M059J (cell line): ENCODE measurements around the gene CST9. TPM values are rescaled to one million over a fixed set of nuclear protein-coding genes. Genes with fewer than 3 reads are reported as not detected.
A peak's percentile ranks its signal among the peaks of the same experiment; 100 is the strongest.

Experiments
- DNase-seq: peaks from one replicate; pipeline ENCODE4 v3.0.0-alpha.2; 2012; ENCODE audit warnings: low read depth
- total RNA-seq: library from RNA; depleted of rRNA; stranded (reverse); fragments of >200 nt; shearing (Covaris generic); gene quantifications from 2 replicates; pipeline ENCODE4 v1.2.3, GENCODE V29; 2014; rRNA removed

CST9 gene, protein sequence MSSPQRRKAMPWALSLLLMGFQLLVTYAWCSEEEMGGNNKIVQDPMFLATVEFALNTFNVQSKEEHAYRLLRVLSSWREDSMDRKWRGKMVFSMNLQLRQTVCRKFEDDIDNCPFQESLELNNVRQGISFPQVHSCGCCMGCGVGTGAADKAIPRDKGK
- total RNA-seq, result not detected in 2 replicates

DNA sequence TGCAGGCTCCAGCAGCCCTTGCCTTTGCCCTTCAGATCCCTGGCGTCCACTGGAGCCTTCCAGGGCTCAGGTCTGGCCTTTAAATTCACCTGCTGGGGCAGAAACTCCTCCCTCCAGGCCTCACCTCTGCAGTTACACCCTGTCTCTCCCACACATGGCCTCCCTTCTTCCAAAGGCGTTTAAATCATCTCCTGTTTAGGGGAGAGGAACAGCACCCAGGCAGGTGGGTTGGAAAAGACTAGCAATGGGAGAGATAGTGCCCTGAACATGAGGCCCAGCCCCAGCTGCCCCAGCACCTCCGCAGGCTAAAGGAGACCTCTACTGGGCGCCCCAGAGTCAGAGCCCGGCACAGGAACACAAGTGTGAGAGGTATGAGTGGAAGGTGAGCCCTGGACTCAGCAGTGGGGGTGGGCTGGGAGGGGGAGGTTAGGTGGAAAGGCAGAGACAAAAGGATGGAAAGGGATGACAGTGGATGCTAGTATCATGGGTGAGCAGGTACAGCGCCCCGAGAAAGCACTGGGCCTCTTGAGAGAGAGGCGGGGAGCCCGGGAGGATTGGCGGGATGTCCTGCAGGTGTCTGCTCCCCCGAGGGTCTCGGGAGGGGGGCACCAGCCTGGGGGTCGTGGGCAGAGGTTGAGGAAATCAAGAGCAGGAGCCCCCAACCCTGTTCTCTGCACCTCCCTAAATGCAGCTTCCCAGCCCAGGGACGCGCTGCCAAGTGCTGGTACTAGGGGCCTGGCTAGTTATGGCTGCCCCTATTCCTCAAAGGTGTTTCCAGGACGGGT lies at the start of gene CST9:
CST9 (minus strand) TSS at position 51 of the 785 bp plus-strand sequence. CDS start 53 bp downstream, outside the sequence.
- no peak for DNase-seq

DNA sequence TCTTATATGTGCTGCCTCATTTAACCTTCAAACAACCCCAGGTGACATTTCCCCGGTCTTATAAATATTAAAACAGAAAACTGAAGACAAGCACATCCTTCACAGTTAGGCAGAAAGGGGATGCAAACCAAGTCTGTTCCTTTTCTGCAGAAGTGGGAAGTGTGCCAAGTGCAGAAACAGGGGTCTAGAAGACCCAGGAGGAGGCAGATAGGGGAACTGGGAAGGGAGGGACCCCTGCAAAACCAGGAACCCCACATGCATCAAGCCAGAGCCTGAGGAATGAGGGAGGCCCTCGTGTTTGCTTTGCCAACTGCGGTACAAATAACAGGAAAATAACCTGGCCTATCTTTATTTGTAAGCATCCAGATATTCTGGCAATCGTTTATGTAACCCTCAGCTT lies 49.0 kb upstream of the CST9 start:
- DNase-seq, result no peak

DNA sequence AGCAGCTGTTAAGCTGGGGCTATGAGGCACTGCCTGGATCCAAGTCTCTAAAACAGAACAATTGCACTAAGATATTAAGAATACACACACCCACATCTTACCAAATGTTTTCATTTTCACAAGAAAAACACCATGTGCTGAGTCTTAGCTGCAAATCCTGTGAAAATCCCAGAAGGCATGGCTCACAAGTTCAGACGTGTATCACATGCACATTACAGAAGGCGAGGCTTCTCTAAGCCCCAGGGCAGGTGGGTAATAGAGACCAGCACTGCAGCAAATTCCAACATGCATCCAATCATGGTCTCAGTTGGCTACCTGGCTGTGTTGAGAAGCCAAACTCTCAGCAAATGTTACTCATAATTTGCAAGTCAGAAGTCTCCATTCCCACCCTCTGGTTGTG lies 48.3 kb upstream of the CST9 start:
- no peak for DNase-seq

DNA sequence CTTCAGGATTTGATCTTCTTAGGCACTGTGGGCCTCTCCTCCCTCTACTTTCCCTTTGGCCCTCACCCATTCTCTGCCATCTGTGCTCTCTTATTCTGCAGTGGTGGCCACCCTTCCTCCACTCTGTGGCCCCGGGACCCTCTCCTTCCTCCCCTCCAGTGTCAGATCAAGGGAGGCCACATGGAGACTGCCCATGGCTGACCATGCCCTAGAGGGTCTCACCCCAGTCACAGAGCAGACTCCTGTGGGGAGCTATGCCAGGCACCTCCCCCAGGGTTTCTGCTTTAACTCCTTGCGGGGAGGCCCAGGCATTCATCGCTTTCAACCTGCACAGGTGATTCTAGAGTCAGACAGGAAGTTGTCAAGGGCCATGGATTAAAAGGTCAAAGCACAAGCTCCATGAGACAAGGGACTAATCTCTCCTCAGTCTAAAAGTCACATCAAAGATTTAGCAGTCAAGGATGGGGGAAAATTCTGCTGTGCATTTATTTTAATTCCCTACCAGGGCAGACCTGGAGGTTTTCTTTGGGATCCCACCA lies 47.8 kb upstream of the CST9 start:
- DNase-seq, result no peak

DNA sequence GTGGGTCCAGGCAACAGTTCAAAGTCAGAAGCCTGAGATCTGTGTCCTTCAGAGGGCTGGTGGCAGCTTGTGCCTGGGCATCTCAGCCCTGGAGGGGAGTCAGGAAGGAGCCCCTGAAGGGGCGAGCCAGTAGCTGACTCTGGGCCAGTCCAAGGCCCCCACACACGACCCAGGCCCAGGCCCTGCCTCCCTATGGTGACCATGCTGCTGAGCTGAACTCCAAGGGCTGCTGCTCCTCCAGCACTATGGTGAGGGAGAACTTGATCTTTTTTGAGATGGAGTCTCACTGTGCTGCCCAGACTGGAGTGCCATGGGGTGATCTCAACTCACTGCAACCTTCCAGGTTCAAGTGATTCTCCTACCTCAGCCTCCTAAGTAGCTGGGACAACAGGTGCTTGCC lies 47.2 kb upstream of the CST9 start:
- DNase-seq, result no peak

DNA sequence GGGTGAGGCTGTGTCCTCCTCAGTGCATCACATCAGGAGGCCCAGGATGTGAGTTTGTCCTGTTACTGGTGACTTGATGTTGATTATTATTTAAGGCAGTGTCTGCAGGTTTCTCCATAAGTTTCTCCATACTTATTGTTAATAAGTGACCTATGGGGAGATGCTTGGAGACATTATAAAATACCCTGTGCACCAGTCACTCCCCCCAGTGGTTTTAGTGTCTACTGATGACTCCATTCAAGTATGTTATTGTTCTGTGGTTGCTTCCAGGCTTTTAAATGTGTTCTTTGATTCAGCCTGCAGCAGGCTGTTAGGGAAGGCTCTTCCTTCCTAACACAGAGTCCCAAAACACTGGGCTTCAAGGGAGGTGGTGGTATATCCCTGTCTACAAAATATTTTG lies 46.7 kb upstream of the CST9 start:
- DNase-seq, result peak; percentile 24

DNA sequence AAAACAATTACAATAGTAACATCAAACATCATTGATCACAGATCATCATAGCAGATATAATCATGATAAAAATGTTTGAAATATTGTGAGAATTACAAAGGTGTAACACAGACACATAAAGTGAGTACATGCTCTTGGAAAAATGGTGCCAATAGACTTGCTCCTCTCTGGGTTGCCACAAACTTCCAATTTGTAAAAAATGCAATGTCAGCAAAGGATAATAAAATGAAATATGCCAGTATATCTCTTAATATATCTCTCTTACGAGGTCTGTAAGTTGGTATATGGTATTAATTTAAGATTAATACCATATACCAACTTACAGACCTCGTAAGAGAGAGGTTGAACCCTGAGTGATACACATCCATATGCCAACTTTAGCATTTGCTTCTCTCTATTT lies 45.4 kb upstream of the CST9 start:
- DNase-seq, result no peak

DNA sequence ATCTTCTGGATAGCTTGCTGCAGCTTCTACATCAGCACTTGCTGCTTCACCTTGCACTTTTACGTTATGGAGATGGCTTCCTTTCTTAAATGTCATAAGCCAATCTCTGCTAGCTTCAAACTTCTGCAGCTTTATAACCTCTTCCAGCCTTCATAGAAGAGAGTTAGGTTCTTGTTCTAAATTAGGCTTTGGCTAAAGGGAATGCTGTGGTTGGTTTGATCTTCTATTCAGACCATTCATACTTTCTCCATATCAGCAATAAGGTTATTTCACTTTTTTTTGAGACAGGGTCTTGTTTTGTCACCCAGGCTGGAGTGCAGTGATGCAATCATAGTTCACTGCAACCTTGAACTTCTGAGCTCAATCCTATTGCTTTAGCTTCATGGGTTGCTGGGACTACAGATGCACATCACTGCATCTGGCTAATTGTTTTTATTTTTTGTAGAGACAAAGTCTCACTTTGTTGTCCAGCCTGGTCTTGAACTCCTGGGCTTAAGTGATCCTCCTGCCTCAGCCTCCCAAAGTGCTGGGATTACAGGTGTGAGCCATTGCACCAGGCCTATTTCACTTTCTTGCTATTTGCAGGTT lies 44.2 kb upstream of the CST9 start:
- no peak for DNase-seq

DNA sequence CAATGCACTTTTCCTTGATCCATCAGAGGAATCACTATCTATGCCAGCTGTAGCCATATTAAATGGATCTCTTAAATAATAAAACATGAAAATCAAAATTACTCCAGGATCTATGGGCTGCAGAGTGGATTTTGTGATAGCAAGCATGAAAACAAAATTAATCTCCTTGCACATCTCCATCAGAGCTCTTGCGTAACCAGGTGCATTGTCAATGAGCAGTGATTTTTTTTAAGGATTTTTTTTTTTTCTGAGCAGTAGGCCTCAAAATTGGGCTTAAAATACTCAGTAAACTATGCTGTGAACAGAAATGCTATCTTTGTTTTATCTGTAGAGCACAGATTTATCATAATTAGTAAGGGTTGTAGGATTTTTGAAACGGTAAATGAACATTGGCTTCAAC lies 43.5 kb upstream of the CST9 start:
- DNase-seq, result no peak

DNA sequence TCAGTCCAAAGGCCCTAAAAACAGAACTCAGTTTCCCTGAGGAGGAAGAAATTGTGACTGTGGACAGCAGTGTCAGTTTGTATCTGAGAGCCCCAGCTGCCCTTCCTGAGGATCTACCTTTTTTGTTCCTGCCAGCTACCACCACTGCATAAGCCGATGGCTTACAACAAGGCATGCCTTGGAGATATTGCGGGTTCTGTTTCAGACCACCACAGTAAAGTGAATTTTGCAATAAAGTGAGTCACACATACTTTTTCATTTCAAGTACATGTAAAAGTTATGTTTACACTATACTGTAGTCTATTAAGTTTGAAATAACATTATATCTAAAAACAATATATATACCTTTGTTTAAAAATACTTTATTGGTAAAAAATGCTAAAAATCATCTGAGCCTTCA lies 41.6 kb upstream of the CST9 start:
- DNase-seq, result no peak

DNA sequence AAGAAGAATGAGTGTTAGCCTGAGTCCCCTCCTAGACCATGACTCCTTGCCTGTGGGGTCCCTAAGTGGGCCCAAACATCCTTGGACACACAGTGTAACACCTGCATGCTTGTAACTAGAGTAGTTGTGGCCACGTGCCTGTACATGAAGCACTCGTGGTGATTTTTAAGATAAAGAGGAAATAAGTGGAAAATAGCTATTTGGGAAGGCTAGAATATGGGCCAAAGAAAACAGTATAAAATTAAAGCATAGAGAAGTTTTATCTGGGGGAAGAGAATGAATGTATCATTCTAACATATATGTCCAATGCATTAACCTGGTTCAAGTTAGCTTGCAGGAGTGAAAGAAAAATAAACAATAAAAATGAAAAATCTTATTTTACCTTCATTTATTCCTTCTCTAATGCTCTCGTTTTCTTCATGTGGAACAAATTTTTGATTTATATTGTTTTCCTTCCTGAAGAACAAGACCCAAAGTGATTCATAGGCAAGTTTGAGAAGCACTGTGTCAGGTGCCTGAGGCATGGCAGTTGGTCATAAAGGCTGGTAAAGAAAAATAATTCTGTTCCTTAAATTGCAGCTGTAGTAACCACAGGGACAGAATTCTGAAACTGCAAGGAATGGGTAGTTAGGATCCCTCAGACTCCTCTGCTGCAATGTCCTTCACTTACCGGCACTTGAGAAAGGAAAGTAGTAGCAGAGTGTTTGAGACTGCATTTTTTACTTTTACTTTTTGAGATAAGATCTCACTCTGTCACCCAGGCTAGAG lies 40.6 kb upstream of the CST9 start:
- peak; percentile 88 for DNase-seq

DNA sequence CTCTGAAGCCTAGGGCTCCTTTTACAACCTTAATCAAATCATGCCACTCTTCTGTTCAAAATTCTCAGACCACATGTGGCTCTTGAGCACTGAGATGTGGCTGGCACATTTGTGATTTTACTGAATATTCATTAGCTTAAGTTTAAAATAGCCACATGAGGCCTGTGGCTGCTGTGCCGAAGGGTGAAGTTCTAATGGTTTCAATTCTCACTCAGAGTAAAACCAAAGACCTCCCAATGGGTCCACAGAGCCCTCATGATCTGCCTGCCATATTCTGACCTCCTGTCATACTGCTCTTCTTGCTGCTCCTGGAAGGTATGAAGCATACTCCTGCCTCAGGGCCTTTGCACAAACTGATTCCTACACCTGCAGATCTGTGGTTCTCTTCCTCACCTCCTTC lies 39.9 kb upstream of the CST9 start:
- no peak for DNase-seq

DNA sequence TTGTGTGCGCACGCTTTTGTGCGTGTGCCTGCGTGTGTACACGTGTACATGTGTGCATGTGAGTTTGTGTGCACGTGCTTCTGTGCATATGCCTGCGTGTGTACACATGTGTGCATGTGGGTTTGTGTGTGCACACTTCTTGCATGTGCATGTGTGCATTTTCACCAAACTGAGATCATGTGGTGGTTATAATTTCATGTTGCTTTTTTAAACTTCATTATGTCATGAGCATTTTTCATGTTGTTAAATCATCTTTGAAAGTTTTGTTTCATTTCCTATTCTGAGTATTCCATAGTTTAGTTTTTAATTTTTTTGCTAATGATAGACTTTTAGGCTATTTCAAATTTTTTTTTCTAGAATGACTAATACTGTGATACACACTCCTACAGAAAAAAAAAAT lies 38.4 kb upstream of the CST9 start:
- DNase-seq, result no peak

DNA sequence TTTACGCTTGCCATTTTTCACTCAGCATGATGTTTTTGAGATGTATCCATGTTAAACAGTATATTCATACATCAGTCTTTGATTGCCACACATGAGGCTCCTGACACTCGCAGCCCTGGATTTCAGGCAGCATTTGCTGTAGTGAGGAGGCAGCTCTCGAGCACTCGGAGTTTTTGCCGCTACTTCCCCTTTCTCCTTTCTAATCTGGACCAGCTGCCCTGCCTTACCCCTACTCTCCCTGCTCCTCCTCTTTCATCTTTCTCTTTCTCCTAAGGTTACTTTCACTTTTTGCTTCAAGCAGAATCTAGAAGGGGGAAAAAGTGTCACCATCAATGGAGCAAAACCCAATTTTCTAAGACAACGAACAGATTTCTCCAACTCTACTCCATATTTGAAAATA lies 37.9 kb upstream of the CST9 start:
- no peak for DNase-seq

DNA sequence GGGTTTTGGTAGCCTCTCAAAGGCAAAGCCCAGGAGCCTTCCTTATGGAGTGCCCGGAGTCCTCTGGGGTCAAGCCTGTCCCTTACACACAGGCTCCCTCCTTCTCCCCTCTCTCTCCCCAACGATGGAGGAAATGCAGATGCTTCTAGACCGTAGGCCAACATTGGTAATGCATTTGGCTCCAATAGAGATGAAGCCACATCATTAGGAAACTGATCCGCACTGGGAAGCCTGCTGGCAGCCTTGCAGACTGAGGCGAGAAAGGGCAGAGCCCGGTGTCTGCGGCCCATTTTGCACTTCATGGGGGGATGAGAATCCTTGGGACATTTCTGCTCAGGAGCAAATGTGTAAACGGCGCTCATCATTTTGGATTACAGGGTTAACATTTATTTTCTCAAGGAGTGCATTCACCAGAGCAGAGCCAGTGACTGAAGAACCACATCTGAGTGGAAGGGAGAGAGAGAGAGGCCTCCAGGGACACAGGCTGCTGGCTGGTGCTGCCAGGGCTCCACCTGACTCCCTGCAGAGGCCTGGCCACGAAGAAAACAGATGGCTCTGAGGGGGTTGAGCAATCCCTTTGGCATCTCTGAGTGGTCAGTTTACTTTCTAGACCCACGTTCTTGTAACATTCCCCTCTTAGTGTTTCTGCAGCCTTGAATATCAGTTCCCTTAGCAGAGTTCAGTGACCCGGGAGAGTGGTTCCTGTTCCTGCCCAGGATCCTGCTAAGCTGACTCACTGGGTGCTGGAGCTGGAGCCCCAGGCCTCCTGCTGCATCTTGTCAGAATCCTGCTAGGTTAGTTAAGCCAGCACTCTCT lies 36.4 kb upstream of the CST9 start:
- DNase-seq, result peak; percentile 94

DNA sequence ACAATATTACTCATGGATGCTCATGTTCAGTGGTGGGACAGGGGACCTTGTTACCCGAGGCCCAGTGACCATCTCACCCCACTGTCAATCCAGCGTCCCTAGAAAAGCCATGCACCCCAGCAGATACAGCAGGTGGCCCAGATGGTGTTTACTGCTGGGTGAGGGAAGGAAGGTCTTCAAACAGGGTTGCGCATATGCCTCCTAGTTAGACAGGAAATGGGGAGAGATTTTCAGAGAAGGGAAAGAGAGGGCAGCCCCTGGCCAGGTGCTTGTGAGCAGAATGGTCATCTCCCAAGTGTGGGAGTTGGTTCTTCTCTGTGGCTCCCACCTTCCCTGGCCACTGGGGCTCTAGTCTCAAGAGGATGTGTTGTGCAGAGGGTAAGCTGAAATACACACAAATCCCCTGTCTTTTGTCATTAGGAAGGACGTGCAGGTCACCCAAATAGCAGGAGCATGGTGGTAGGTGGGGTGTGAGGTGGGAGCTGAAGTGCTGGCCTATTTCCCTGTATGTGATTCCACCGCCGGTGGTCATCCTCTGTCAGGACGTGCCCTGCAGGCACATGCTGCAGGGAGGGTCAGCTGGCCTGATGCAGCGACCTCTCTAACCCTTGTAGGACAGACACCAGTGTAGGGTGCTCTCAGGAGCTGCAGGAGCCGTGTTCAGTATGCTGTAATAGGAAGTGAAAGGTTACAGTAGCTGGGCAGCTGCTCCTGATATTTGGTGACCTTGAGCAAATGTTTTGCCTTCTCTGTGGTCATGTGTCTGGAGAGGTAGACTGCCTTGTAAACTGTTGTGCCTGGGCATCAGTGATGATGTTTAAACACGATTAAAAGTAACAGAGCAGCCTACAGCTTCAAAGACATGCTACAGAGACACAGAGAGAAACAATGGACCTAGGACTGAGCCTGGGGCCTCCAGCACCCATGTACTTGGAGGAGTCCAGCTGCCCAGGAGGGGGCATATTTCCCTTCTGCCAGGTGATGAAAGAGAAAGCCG lies 35.3 kb upstream of the CST9 start:
- no peak for DNase-seq

DNA sequence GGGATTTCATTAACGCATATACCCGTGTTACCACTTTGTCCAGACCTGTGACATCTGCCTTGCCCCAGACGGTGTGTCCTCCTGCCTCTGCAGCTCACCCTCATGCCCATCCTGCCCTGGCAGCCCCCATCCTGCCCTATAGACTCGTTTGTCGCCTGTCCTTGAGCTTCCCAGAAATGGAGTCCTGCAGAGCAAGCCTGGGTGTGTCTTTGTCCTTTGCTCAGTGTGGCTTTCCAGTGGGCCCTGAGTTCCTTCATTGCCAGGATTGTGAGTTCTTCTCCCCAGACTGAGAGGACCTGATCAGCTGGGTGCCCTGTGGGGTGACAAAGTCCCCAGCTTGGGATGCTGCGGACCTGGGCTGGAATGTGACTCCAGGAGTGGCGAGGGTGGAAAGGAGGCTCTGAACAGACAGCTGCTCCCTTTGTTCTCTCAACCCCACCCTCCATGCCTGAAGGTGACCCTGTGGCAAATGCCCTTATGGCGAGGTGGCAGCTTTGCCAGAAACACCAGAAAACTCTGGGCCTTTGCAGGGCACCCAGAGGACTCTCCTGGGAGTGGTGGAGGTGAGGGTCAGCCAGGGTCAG lies 34.4 kb upstream of the CST9 start:
- DNase-seq, result no peak

DNA sequence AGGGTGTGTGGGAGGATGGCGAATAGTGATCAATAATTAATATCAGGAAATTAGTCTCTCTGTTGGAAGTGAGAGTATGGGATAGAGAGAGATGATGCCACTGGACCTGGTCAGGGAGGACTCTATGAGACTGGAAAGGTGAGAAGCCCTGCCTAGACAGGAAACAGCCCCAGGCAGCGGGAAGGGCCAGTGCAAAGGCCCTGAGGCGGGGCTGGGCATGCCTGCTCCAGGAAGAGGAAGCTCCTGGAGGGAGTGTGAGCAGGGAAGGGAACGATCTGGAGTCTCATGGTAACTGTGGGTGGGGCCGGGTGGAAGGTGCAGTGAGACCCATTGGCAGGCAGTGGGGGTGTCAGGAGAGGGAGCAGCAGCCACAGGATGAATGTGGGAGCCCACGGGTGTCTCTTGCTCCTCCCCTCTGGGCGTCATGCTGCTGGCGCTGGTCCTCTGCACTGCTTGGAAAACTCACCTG lies 33.8 kb upstream of the CST9 start:
- DNase-seq, result no peak

DNA sequence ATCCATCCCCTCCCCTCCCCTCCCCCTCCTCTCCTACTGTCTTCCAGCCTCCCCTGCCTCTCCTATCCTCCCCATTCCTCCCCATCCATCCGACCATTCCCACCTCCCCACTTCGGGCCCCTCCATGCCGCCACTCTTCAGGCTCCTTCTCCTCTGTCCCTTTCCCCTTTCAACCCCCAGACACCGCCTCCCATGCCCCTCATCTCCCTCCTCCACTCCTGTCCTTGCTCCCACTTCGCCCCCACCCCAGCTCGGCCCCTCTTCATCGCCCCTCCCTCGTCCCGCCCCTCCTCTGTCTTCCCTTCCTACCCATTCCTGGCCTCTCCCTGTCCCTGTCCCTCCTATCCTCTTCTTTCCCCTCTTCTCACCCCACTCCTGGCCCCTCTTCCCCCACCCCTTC lies 32.6 kb upstream of the CST9 start:
- no peak for DNase-seq
